WTC11 (cell line): ENCODE data around the gene RBMS1.

Experiments used
- CREB1 ChIP-seq: sonication (generic); formaldehyde crosslinking; IDR thresholded peaks from 2 replicates; pipeline ENCODE4 v1.8.0; 2023; ENCODE audit warnings: mild to moderate bottlenecking, missing genetic modification reagents
- CTCF ChIP-seq: fragments of 200-600 bp; IDR thresholded peaks from 2 replicates; pipeline ENCODE4 v1.8.0; 2022; ENCODE audit warnings: antibody characterized with exemption
- FOXP4 ChIP-seq: sonication (generic); formaldehyde crosslinking; IDR thresholded peaks from 2 replicates; pipeline ENCODE4 v1.8.0; 2022; ENCODE audit warnings: mild to moderate bottlenecking, missing genetic modification reagents
- GABPB1 ChIP-seq: sonication (generic); formaldehyde crosslinking; IDR thresholded peaks from 2 replicates; pipeline ENCODE4 v1.8.1; 2023; ENCODE audit warnings: mild to moderate bottlenecking, missing genetic modification reagents
- KAT7 ChIP-seq: sonication (generic); formaldehyde crosslinking; IDR thresholded peaks from 2 replicates; pipeline ENCODE4 v1.8.1; 2023; ENCODE audit warnings: missing genetic modification reagents, mild to moderate bottlenecking, borderline replicate concordance
- NR2C2 ChIP-seq: sonication (generic); formaldehyde crosslinking; IDR thresholded peaks from 2 replicates; pipeline ENCODE4 v1.8.0; 2022; ENCODE audit warnings: mild to moderate bottlenecking, missing genetic modification reagents
- PREB ChIP-seq: sonication (generic); formaldehyde crosslinking; IDR thresholded peaks from 2 replicates; pipeline ENCODE4 v1.8.1; 2022; ENCODE audit warnings: mild to moderate bottlenecking, missing genetic modification reagents, moderate library complexity, borderline replicate concordance
- TEAD4 ChIP-seq: sonication (generic); formaldehyde crosslinking; IDR thresholded peaks from 2 replicates; pipeline ENCODE4 v1.8.0; 2022; ENCODE audit warnings: mild to moderate bottlenecking, missing genetic modification reagents
- ZBTB43 ChIP-seq: sonication (generic); formaldehyde crosslinking; IDR thresholded peaks from 2 replicates; pipeline ENCODE4 v1.8.1; 2023; ENCODE audit warnings: mild to moderate bottlenecking, missing genetic modification reagents

DNA sequence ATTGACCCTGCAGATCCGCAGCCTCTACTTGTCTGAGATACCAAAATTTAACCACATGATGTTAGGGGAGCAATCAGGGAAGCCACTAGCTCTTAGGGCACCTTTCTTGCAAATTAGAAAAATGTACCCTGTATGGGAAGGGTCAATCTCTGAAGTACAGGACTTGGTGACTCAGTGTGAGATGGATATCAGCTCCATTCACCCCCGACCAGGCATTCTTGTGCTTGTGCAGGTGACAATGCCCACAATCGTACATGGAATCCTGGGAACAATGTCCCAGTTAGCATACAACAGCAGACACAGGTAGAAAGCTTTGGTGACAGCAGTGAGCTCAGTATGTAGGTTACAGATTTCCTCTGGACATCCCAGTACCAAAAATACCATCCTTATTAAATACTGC is 155.9 kb downstream of the RBMS1 start:
- TF ChIP-seq KAT7 (no peak), TEAD4 (CRISPR knock-in tag) (no peak), CTCF (no peak), NR2C2 (CRISPR knock-in tag) (no peak), ZBTB43 (no peak), GABPB1 (CRISPR knock-in tag) (no peak), CREB1 (CRISPR knock-in tag) (no peak), FOXP4 (no peak), PREB (no peak)
